BJ (cell line): Measurements from ENCODE around the gene KCND2. TPM values are rescaled to one million over a fixed set of nuclear protein-coding genes. Genes with fewer than 3 reads are reported as not detected.

ENCODE experiments used
- CTCF ChIA-PET: fragments of 350-600 bp; formaldehyde crosslinking; extraction: SDS; loops from one replicate; lab custom pipeline; 2021; ENCODE audit warnings: antibody characterized with exemption, inconsistent platforms; lab: Yijun Ruan, JAX
- POLR2A ChIA-PET: fragments of 300-600 bp; sonication (Branson Sonifier 250); formaldehyde crosslinking; extraction: SDS; loops from one replicate; lab custom pipeline; 2021; ENCODE audit warnings: antibody characterized with exemption; lab: Charles Lee
- DNase-seq: peaks from one replicate; pipeline ENCODE4 v3.0.0-alpha.2; 2011; ENCODE audit warnings: low read depth
- H3K27me3 ChIP-seq: 2 replicates; pipeline ENCODE4 v1.6.0; 2011; ENCODE audit warnings: low read length; ENCODE audit not compliant: control insufficient read depth, insufficient read depth
- H3K36me3 ChIP-seq: 2 replicates; pipeline ENCODE4 v1.5.1; 2011; ENCODE audit warnings: low read length; ENCODE audit not compliant: control insufficient read depth, insufficient read depth
- H3K4me3 ChIP-seq: 2 replicates; pipeline ENCODE4 v1.5.1; 2011; ENCODE audit warnings: low read depth, mild to moderate bottlenecking, control low read depth, low read length
- CTCF ChIP-seq: IDR thresholded peaks from 2 replicates; pipeline ENCODE4 v1.5.1; 2011; ENCODE audit warnings: low read depth, mild to moderate bottlenecking, control low read depth, inconsistent platforms, low read length, moderate library complexity; ENCODE audit not compliant: insufficient read depth
- polyA plus RNA-seq: library from polyadenylated mRNA; depleted of rRNA; stranded (reverse); fragments of >200 nt; gene quantifications from 2 replicates; pipeline ENCODE4 v1.2.3, GENCODE V29; 2011

The KCND2 gene
- polyA plus RNA-seq, 1 experiment, result not detected

DNA sequence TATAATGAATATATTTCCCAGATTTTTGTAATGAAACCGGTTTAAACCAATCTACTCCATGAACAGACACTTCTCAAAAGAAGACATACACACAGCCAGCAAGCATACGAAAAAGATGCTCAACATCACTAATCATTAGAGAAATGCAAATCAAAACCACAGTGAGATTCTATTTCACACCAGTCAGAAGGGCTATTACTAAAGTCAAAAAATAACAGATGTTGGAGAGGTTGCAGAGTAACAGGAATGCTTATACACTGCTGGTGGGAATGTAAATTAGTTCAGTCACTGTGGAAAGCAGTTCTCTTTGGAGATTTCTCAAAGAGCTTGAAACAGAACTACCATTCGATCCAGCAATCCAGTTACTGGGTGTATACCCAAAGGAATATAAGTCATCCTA, 344.3 kb downstream of the KCND2 start:
- no peak for DNase-seq
- POLR2A ChIA-PET, result no interaction called here
- Histone ChIP-seq H3K27me3 (no peaks in the 10 kb centered on the region), H3K4me3 (no peak overlapping the region), H3K36me3 (no peaks in the 10 kb centered on the region)
- TF ChIP-seq CTCF, result no peak
- CTCF ChIA-PET, result no interaction called here

- Histone ChIP-seq H3K27me3 (no peaks in the 10 kb centered on the region), H3K36me3 (no peaks in the 10 kb centered on the region), H3K4me3 (no peak overlapping the region)
- ChIA-PET CTCF (no interaction called here), POLR2A (no interaction called here)
- no peak for DNase-seq
- TF ChIP-seq CTCF, result no peak
Measured at GRCh38 chr7:120628251-120628650, 355.3 kb downstream of the KCND2 start.

DNA sequence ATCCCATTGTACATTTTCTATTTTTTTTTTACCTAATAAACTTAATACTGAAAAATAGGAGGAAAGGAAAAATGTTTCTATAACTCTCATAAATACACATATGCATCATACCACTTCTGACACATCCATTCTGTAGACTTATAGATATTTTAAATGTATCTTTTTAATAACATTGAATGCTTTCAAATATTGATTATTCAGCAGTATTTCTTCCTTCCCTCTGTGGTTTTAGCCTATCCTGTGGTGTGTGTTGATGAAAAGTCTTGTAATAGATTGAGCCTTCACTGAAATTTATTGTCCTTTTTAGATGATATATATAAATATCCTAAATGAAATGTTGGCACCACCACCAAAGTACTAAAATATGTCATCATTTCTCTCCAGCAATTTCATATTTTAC, 366.9 kb downstream of the KCND2 start:
- POLR2A ChIA-PET, result no interaction called here
- CTCF ChIA-PET, result no interaction called here
- no peaks in the 10 kb centered on the region for H3K27me3 ChIP-seq
- no peak for TF ChIP-seq CTCF
- no peaks in the 10 kb centered on the region for H3K36me3 ChIP-seq
- H3K4me3 ChIP-seq, result no peak overlapping the region
- no peak for DNase-seq

DNA sequence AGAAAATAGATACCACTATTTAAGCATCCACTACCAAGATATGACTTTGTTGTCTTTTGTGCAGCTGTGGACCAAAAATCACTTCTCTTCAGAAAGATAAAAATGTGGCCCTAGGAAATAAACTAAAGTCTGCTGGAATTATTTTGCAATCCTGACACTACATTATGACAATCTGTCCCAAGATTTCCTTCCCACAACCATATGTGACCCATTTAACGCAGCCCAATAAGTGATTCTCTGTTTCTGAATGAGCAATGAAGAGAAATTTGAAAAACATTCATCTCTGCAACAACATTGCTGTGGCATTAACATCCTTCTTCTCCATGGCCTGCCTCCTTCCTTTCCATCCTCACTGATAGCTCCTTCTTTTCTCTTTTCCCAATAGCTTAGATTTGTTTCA, 373.0 kb downstream of the KCND2 start:
- CTCF ChIA-PET, result no interaction called here
- H3K36me3 ChIP-seq, result no peaks in the 10 kb centered on the region

DNA sequence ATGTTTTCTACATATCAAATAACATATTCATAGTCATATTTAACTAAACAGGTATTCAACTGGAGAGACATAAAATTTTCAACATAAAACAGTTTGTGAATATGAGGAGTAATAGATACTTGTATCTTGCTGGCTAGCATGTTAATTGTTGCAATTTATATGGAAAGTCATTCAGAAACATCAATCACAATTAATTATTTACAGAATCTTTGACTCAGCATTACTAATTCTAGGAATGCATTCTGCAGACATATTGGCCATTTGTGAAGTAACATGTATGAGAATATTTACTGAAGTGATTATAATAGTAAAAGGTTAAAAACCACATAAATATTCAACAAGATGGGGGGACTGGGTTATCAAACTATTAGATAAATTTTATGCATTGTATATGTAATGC, 381.3 kb downstream of the KCND2 start:
- ChIA-PET CTCF (no interaction called here), POLR2A (no interaction called here)
- Histone ChIP-seq H3K4me3 (no peak overlapping the region), H3K27me3 (no peaks in the 10 kb centered on the region), H3K36me3 (no peaks in the 10 kb centered on the region)
- DNase-seq, result no peak
- no peak for TF ChIP-seq CTCF

More for the DNA sequence above, 373.0 kb downstream of the KCND2 start:
- POLR2A ChIA-PET, result no interaction called here
- no peak for TF ChIP-seq CTCF
- H3K4me3 ChIP-seq, result no peak overlapping the region
- H3K27me3 ChIP-seq, result no peaks in the 10 kb centered on the region
- no peak for DNase-seq
